ENCODE data around the gene OR2A2. TPM values are rescaled to one million over a fixed set of nuclear protein-coding genes. Genes with fewer than 3 reads are reported as not detected.

OR2A2 gene
- polyA plus RNA-seq, 1 donor (not counting 4 experiments of a cell fraction or from before 2014, with no cell fraction given), result not detected

- Histone ChIP-seq H3K27me3 (ENCODE audit: control insufficient read depth, extremely low read depth, insufficient read depth, low read length) (no peaks in the 10 kb centered on the region), H3K27ac (ENCODE audit: control insufficient read depth, insufficient read depth, low read length) (no peak overlapping the region), H3K79me2 (ENCODE audit: control insufficient read depth, insufficient read depth, low read length) (no peaks in the 10 kb centered on the region), H3K4me1 (ENCODE audit: control insufficient read depth, extremely low read depth, insufficient read depth, low read length) (no peaks in the 10 kb centered on the region), H2AFZ (ENCODE audit: control insufficient read depth, low read length) (no peak overlapping the region), H3K9ac (ENCODE audit: control insufficient read depth, extremely low read depth, insufficient read depth, low read length) (no peak overlapping the region), H3K9me3 (ENCODE audit: control insufficient read depth, low read depth, low read length) (no peaks in the 10 kb centered on the region), H4K20me1 (ENCODE audit: control insufficient read depth, extremely low read depth, insufficient read depth, low read length) (no peaks in the 10 kb centered on the region), H3K9me1 (ENCODE audit: control insufficient read depth, extremely low read depth, insufficient read depth, low read length) (no peaks in the 10 kb centered on the region), H3K4me2 (ENCODE audit: control insufficient read depth, extremely low read depth, insufficient read depth, low read depth, low read length) (no peak overlapping the region), H3K4me3 (ENCODE audit: control insufficient read depth in 2 of 3, extremely low read depth in 1 of 3, insufficient read depth in 2 of 3, low read depth in 1 of 3, low read length in 3 of 3) (no peak overlapping the region), H3K36me3 (ENCODE audit: control insufficient read depth in 2 of 2, extremely low read depth in 1 of 2, insufficient read depth in 2 of 2, low read length in 2 of 2) (no peaks in the 10 kb centered on the region)
- DNase-seq (ENCODE audit: low read depth, low spot score) (no peak), FAIRE-seq (no peak)
- TF ChIP-seq EZH2 (IDR thresholded peaks at IDR 0.05; ENCODE audit: low read length) (no peak), CTCF (optimal IDR thresholded peaks at IDR 0.05 in 1 of 3, IDR thresholded peaks at IDR 0.05 in 1 of 3, conservative IDR thresholded peaks at IDR 0.05 in 1 of 3; ENCODE audit: extremely low read depth in 1 of 3, insufficient read depth in 2 of 3, low read length in 3 of 3) (no peak)
- dilution Hi-C loops (cut with MboI; ENCODE audit: extremely low pct_ligation_motif_present, low sequenced_read_pairs), result no loop called here
Measured at GRCh38 chr7:144133307-144133706, 23.9 kb downstream of the OR2A2 start.

- Histone ChIP-seq H3K36me3 (ENCODE audit: control insufficient read depth in 2 of 2, extremely low read depth in 1 of 2, insufficient read depth in 2 of 2, low read length in 2 of 2) (no peaks in the 10 kb centered on the region), H2AFZ (ENCODE audit: control insufficient read depth, low read length) (no peak overlapping the region), H3K4me1 (ENCODE audit: control insufficient read depth, extremely low read depth, insufficient read depth, low read length) (no peaks in the 10 kb centered on the region), H3K4me2 (ENCODE audit: control insufficient read depth, extremely low read depth, insufficient read depth, low read depth, low read length) (no peak overlapping the region), H3K27me3 (ENCODE audit: control insufficient read depth, extremely low read depth, insufficient read depth, low read length) (no peaks in the 10 kb centered on the region), H3K27ac (ENCODE audit: control insufficient read depth, insufficient read depth, low read length) (no peak overlapping the region), H3K4me3 (ENCODE audit: control insufficient read depth in 2 of 3, extremely low read depth in 1 of 3, insufficient read depth in 2 of 3, low read depth in 1 of 3, low read length in 3 of 3) (no peak overlapping the region), H3K9me1 (ENCODE audit: control insufficient read depth, extremely low read depth, insufficient read depth, low read length) (no peaks in the 10 kb centered on the region), H3K9me3 (ENCODE audit: control insufficient read depth, low read depth, low read length) (no peaks in the 10 kb centered on the region), H4K20me1 (ENCODE audit: control insufficient read depth, extremely low read depth, insufficient read depth, low read length) (no peaks in the 10 kb centered on the region), H3K9ac (ENCODE audit: control insufficient read depth, extremely low read depth, insufficient read depth, low read length) (no peak overlapping the region), H3K79me2 (ENCODE audit: control insufficient read depth, insufficient read depth, low read length) (no peaks in the 10 kb centered on the region)
- FAIRE-seq, result no peak
- no peak for DNase-seq (ENCODE audit: low read depth, low spot score)
- dilution Hi-C loops (cut with MboI; ENCODE audit: extremely low pct_ligation_motif_present, low sequenced_read_pairs), result no loop called here
- TF ChIP-seq EZH2 (IDR thresholded peaks at IDR 0.05; ENCODE audit: low read length) (no peak), CTCF (optimal IDR thresholded peaks at IDR 0.05 in 1 of 3, IDR thresholded peaks at IDR 0.05 in 1 of 3, conservative IDR thresholded peaks at IDR 0.05 in 1 of 3; ENCODE audit: extremely low read depth in 1 of 3, insufficient read depth in 2 of 3, low read length in 3 of 3) (no peak)
Measured at GRCh38 chr7:144134116-144134515, 24.7 kb downstream of the OR2A2 start.

All from keratinocyte (primary cell).